ENCODE results near the gene KIF25.

Gene KIF25, protein sequence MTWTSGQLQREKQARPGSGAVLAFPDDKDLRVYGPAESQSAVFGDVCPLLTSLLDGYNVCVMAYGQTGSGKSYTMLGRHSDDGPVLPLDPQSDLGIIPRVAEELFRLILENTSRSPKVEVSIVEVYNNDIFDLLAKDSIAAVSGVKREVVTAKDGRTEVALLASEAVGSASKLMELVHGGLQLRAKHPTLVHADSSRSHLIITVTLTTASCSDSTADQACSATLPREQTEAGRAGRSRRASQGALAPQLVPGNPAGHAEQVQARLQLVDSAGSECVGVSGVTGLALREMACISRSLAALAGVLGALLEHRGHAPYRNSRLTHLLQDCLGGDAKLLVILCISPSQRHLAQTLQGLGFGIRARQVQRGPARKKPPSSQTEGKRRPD

DNA sequence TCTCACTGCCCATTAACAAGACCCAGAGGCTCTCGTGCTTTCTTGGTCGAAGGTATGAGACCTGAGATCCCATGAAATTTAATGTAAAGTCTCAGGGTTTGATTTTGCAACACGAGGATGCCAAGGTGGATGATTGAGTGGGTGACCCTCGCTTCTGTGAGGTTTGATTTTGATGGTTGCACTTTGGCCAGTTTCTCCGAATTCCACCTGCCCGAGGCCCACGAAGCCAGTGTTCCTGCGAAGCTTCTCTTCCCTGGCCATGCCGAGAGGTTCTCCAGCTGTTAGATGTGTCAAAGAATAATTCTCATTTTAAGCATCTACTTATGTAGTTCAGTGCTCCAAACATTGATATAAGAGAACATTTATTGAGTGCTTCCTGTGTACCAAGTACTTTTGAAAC is at the start of gene KIF25:
KIF25 (plus strand) TSS at position 30 of the 400 bp plus-strand sequence. CDS start 31,915 bp downstream, outside the sequence.
- DNase-seq, result no peak

DNA sequence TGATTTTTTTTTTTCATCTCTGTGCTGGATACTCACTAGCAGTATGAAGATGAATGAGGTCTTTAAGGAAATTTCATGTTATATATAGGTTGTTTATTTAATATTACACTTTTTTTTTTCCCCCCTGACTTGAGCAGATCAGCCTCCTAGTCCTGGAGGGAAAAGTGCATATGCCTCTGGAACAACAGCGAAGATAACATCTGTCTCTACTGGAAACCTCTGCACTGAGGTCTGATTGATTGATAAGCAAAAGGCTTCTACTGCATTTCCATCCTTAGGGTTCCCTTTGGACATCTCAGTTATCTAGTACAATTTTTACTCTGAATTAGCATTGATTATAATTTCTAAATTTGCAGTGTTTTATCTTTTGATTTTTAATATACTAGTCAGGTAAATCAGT is 49.8 kb upstream of the KIF25 start:
- DNase-seq, result no peak

DNA sequence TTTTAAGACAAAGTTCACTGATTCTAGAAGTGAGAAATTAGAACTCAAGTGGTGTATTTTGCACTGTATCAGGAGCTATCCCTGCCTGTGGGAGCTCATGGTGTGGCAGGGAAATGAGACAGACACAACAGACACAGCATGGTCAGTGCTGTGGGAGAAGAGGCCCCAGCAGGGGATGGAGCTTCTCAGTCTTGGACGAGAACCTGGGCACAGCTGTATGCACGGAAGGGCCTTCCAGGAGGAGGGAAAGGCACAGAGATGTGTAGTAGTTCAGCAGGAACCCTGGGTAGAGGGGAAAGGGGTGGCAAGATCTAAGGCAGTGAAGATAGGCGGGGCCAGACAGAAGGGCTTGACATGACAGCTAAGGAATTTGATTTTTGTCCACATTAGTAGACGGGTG is 48.8 kb upstream of the KIF25 start:
- no peak for DNase-seq

- no peak for DNase-seq
Observed at GRCh38 chr6:167949121-167949684, 48.3 kb upstream of the KIF25 start.

GRCh38 chr6:167951781-167952511 is 45.5 kb upstream of the KIF25 start:
- no peak for DNase-seq

DNA sequence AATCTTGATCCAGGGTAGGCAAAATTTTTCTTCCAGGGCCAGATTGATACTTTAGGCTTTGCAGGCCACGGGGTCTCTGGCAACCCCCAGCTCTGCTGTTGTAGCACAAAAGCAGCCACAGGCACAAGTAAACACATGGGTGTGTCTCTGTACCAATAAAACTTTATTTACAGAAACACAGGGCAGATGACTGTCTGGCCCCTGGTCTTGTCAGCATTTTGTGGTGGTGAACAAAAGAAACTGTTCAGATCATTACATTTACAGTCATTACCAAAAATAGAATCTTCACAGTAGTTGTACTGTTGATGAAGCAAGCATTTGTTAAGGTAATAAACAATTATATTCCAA is 45.0 kb upstream of the KIF25 start:
- no peak for DNase-seq

DNA sequence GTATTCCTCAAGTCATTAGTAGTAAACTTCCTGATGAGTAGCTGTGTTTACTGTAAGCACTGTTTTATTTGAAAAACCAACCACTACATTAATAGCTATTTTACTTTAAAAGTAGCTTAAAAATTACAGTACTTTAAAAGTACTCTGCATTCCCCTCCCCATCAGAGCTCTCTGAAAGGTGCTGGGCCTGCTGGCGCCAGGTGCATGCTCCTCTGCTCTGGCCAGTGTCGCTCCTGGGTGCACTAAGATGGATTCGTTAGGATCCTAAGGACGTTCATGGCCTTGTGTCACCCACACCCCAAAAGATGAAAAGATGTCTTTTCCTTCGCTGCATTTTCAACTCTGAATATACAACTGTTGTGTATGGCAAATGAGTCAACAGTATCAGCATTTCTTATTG is 43.9 kb upstream of the KIF25 start:
- no peak for DNase-seq

GRCh38 chr6:167954151-167954550 is 43.3 kb upstream of the KIF25 start:
- DNase-seq, result no peak

DNA sequence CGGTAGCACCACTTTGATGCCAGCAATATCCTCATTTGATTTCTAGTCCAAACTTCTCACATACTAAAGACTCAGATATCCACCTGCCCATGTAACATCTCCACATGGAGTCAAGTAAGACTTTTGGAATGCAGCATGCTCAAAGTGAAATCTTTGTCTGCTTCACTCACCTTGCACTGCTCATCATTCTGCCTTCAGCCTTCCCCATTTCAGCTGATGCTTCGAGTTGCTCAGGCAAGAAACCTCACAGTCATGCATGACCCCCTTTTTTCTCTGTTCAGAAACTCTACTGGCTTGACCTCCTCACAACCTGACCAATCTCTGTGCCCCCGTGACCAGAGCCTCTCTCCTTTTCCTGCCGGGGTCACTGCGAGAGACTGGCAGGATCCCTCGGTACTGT is 41.0 kb upstream of the KIF25 start:
- no peak for DNase-seq

- DNase-seq, result no peak
Observed at GRCh38 chr6:167956983-167957492, 40.4 kb upstream of the KIF25 start.

DNA sequence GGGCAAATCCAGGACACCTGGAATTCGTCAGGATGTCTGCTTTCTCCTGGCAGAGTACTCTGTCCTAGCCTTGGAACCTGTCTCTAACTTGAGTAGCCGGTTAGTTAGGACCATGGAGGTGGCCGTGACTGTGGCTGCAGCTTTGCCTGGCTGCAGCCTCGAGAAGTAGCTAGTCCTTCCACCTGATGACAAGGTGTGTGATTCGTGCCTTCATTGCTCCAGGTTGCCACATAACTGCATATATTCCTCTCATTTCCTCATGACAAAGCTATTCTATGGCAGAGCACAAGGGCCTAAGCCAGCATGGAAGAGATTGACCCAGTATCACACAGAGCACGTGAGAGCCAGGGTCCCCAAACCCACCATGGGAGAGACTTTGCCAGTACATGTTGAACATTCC is 39.8 kb upstream of the KIF25 start:
- DNase-seq, result no peak

- DNase-seq, result no peak
Observed at GRCh38 chr6:167960579-167960978, 36.9 kb upstream of the KIF25 start.

DNA sequence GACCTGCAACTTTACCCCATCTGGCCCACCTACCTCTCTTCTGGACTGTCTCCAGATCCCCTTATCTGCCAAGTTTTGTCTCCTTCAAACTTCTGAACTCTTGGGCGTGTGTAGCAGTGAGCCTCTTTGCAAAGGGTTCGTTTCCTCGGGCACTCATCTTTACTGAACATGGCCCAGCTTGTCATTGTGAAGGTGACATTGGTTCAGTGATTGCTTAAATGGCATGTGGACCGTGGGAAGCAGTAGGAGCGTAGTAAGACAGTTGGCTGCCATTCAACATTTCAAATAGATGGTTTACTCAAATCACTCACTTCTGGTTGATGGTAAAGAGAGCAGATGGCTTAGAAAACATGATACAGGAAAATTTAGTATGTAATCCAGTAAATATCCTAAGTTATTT is 34.8 kb upstream of the KIF25 start:
- DNase-seq, result no peak

DNA sequence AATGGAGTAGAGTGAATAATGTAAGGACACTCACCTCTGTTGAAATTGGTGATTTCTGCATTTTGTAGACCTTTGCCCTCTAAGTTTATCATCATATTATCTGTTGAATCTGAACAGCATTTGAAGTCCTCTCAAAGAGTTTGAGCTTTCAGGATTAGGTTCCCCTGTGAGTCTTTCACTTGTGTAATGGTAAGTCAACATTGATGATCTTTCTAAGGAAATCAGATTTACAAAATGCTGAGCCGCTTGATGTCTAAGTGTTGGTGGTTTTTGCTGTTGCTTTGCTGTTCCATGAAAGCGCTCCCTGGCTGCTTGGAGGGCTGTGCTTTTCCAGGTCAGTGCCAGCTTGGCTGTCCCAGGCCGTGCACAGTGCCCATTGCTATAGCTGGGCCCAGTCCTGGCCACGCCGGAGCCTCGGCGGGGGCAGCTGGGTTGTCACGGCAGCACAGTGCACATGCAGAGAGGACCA is 33.8 kb upstream of the KIF25 start:
- no peak for DNase-seq

DNA sequence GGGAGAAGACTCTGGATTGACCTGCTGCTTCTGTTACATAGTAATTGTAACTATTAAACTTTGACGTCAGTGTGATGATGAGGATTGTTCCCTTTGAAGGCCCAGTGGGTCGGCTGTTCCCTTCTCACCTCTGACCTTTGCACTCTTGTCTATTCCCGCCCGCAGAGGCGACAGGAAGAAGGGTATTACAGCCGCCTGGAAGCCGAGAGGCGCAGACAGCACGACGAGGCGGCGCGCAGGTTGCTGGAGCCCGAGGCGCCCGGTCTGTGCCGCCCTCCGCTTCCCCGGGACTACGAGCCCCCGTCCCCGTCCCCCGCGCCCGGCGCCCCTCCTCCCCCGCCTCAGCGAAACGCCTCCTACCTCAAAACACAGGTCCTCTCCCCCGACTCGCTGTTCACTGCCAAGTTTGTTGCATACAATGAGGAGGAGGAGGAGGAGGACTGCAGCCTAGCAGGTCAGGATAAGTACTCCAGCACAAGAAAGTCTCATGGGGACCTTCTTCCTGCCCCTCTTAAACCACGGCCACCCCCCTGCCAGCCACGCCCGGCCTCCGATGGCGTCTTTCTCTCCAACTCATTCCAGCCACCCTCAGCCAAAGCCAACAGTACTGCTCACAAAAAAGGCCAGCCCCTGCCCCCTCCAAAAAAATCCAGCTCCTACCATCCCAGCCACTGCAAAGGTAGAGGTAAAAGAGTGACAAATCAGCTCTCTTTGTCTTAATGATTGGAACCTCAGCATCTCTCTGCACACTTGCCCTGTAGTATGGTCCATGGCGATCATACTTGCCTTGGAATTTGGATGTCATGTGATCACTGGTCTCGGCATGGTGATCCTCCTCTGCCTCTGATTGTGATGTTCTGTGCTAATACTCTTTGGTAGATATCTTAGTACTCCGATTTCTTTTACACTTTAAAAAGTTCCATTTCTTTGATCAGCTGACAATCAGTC is 31.6 kb upstream of the KIF25 start:
- DNase-seq, result no peak

- no peak for DNase-seq
Observed at GRCh38 chr6:167966540-167966905, 30.9 kb upstream of the KIF25 start.

DNA sequence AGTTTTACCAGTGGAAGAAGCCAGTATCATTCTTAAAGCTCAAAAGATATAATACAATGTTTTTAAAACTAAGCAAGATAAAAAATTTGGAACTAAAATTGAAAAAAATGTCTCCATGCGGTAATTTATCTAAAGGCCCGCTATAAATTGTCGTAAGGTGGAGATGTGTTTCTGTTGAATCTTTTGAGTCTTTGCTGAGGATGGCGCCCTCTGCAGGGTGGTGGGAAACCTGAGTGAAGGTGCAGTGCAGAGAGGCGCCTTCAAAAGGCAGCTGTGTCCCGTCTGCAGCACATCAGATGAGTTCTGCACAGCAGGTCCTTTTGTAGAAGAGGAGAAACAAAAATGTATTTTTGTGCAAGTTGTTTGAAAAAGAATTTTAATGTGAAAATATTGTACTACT is 29.4 kb upstream of the KIF25 start:
- DNase-seq, result no peak

GRCh38 chr6:167970230-167970629 is 27.2 kb upstream of the KIF25 start:
- DNase-seq, result no peak

DNA sequence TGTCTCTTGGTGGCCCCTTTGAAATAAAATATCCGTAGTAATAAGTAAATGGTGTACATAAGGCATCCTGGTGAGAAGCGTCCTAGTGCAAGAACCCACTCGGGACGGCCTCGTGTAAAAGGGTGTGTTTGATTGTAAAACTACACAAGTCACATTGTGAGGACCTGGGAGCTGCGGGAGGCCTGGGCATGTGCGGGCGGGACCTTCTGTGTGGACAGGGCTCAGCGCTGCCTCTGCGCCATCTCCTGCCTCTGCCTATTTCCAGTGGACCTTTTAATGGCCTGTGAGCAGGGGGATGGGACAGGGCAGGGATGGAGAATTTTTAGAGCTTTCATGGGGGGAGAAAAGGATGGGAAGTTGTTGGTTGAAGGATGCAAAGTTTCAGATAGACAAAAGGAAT is 25.3 kb upstream of the KIF25 start:
- DNase-seq, result no peak

- DNase-seq, result no peak
Observed at GRCh38 chr6:167973148-167973885, 24.2 kb upstream of the KIF25 start.

GRCh38 chr6:167974640-167975344 is 22.7 kb upstream of the KIF25 start:
- no peak for DNase-seq
